WTC11 (cell line): ENCODE measurements around the gene PACS1. TPM values are rescaled to one million over a fixed set of nuclear protein-coding genes. Genes with fewer than 3 reads are reported as not detected.

ENCODE experiments used
- ATAC-seq: fragments of 200-7000 bp; cut with Tn5 transposase; 2 replicates; pipeline ENCODE4 v1.10.0; 2021; ENCODE audit warnings: mild to moderate bottlenecking, moderate library complexity
- CTCF ChIA-PET: fragments of 300-600 bp; sonication (Branson Sonifier 250); formaldehyde crosslinking; loops from one replicate; lab custom pipeline; 2021; ENCODE audit warnings: antibody characterized with exemption; lab: Charles Lee
- POLR2A ChIA-PET: fragments of 350-600 bp; sonication (Branson Sonifier 250); formaldehyde crosslinking; loops from one replicate; lab custom pipeline; 2021; ENCODE audit warnings: antibody characterized with exemption; lab: Charles Lee
- DNase-seq: peaks from one replicate; pipeline ENCODE4 v3.0.0; 2021; ENCODE audit warnings: low spot score
- H3K27ac Mint-ChIP-seq: 2 replicates; pipeline ENCODE4 v1.8.0; 2021; ENCODE audit warnings: mixed read lengths
- H3K27me3 Mint-ChIP-seq: 2 replicates; pipeline ENCODE4 v1.8.0; 2021; ENCODE audit warnings: low read depth, mild to moderate bottlenecking, moderate library complexity, mixed read lengths
- H3K36me3 Mint-ChIP-seq: 2 replicates; pipeline ENCODE4 v1.8.0; 2021; ENCODE audit warnings: mixed read lengths
- H3K4me1 Mint-ChIP-seq: 2 replicates; pipeline ENCODE4 v1.8.0; 2022; ENCODE audit warnings: mixed read lengths
- H3K4me3 Mint-ChIP-seq: 2 replicates; pipeline ENCODE4 v1.8.0; 2021; ENCODE audit warnings: mild to moderate bottlenecking, moderate library complexity, mixed read lengths
- H3K9me3 Mint-ChIP-seq: 2 replicates; pipeline ENCODE4 v1.8.0; 2021; ENCODE audit warnings: mixed read lengths
- CTCF ChIP-seq: fragments of 200-600 bp; IDR thresholded peaks from 2 replicates; pipeline ENCODE4 v1.8.0; 2022; ENCODE audit warnings: antibody characterized with exemption
- E2F1 ChIP-seq: sonication (generic); formaldehyde crosslinking; IDR thresholded peaks from 2 replicates; pipeline ENCODE4 v1.8.0; 2022; ENCODE audit warnings: mild to moderate bottlenecking, missing genetic modification reagents
- E2F5 ChIP-seq: sonication (generic); formaldehyde crosslinking; IDR thresholded peaks from 2 replicates; pipeline ENCODE4 v1.8.1; 2022; ENCODE audit warnings: mild to moderate bottlenecking, moderate library complexity, missing genetic modification reagents
- EMX1 ChIP-seq: fragments of 250-450 bp; sonication (Bioruptor Pico); IDR thresholded peaks from 2 replicates; pipeline ENCODE4 v1.8.0; 2021; ENCODE audit warnings: mild to moderate bottlenecking
- FOXJ3 ChIP-seq: sonication (generic); formaldehyde crosslinking; IDR thresholded peaks from 2 replicates; pipeline ENCODE4 v1.9.0; 2021; ENCODE audit warnings: missing genetic modification reagents, mild to moderate bottlenecking, borderline replicate concordance
- GABPB1 ChIP-seq: sonication (generic); formaldehyde crosslinking; IDR thresholded peaks from 2 replicates; pipeline ENCODE4 v1.8.1; 2023; ENCODE audit warnings: mild to moderate bottlenecking, missing genetic modification reagents
- IRF1 ChIP-seq: sonication (generic); formaldehyde crosslinking; IDR thresholded peaks from 2 replicates; pipeline ENCODE4 v1.8.0; 2023; ENCODE audit warnings: missing genetic modification reagents
- MXD4 ChIP-seq: fragments of 250-450 bp; sonication (Bioruptor Pico); IDR thresholded peaks from 2 replicates; pipeline ENCODE4 v1.8.0; 2021; ENCODE audit warnings: mild to moderate bottlenecking, moderate library complexity, borderline replicate concordance
- NFE2L1 ChIP-seq: sonication (generic); formaldehyde crosslinking; IDR thresholded peaks from 2 replicates; pipeline ENCODE4 v1.8.1; 2023; ENCODE audit warnings: missing genetic modification reagents
- NFYB ChIP-seq: sonication (generic); formaldehyde crosslinking; conservative IDR thresholded peaks from 2 replicates; pipeline ENCODE4 v1.8.0; 2022; ENCODE audit warnings: low read depth, missing genetic modification reagents
- PREB ChIP-seq: sonication (generic); formaldehyde crosslinking; IDR thresholded peaks from 2 replicates; pipeline ENCODE4 v1.8.1; 2022; ENCODE audit warnings: mild to moderate bottlenecking, missing genetic modification reagents, moderate library complexity, borderline replicate concordance
- RORB ChIP-seq: fragments of 250-450 bp; sonication (Bioruptor Pico); IDR thresholded peaks from 2 replicates; pipeline ENCODE4 v1.9.0; 2021; ENCODE audit warnings: mild to moderate bottlenecking
- SMAD3 ChIP-seq: sonication (generic); formaldehyde crosslinking; IDR thresholded peaks from 2 replicates; pipeline ENCODE4 v1.8.0; 2022; ENCODE audit warnings: missing genetic modification reagents, mild to moderate bottlenecking, borderline replicate concordance
- SP1 ChIP-seq: sonication (generic); formaldehyde crosslinking; conservative IDR thresholded peaks from 2 replicates; pipeline ENCODE4 v1.8.1; 2022; ENCODE audit warnings: missing genetic modification reagents
- TP53 ChIP-seq: sonication (generic); formaldehyde crosslinking; IDR thresholded peaks from 2 replicates; pipeline ENCODE4 v1.8.1; 2023; ENCODE audit warnings: mild to moderate bottlenecking, missing genetic modification reagents
- ZBTB43 ChIP-seq: sonication (generic); formaldehyde crosslinking; IDR thresholded peaks from 2 replicates; pipeline ENCODE4 v1.8.1; 2023; ENCODE audit warnings: mild to moderate bottlenecking, missing genetic modification reagents
- ZNF138 ChIP-seq: sonication (generic); formaldehyde crosslinking; conservative IDR thresholded peaks from 2 replicates; pipeline ENCODE4 v1.8.1; 2022; ENCODE audit warnings: mild to moderate bottlenecking, moderate library complexity, missing genetic modification reagents
- ZNF512 ChIP-seq: sonication (generic); formaldehyde crosslinking; IDR thresholded peaks from 2 replicates; pipeline ENCODE4 v1.8.1; 2022; ENCODE audit warnings: missing genetic modification reagents, borderline replicate concordance
- ZNF671 ChIP-seq: fragments of 250-450 bp; sonication (Bioruptor Pico); IDR thresholded peaks from 2 replicates; pipeline ENCODE4 v1.8.0; 2021; ENCODE audit warnings: mild to moderate bottlenecking
- total RNA-seq: library from RNA; stranded (reverse); gene quantifications from 3 replicates; pipeline ENCODE4 v1.2.3, GENCODE V29; 2021
- TF ChIP-seq, protein P1 (sequence below): sonication (generic); formaldehyde crosslinking; IDR thresholded peaks from 2 replicates; pipeline ENCODE4 v1.8.0; 2022; ENCODE audit warnings: mild to moderate bottlenecking, missing genetic modification reagents
- TF ChIP-seq, protein P2 (sequence below): fragments of 250-450 bp; sonication (Bioruptor Pico); conservative IDR thresholded peaks from 2 replicates; pipeline ENCODE4 v1.9.0; 2021; ENCODE audit warnings: mild to moderate bottlenecking

Gene PACS1
- total RNA-seq, 1 experiment from 2014 or later, result 34.8 TPM

- no peak for TF ChIP-seq SP1
- TF ChIP-seq TP53, result no peak
- no peak for TF ChIP-seq PREB
These were observed 194.3 kb downstream of the PACS1 start (continued) for GRCh38 chr11:66264383-66264782.

- no peak overlapping the region for H3K4me3 Mint-ChIP-seq
- ATAC-seq, result peak; percentile 5
- H3K27ac Mint-ChIP-seq, result peak overlapping the region; percentile 63
- TF ChIP-seq E2F5 (CRISPR knock-in tag) (no peak), CTCF (peak; percentile 84)
- TF ChIP-seq, all 79 proteins: peak for 1
- Mint-ChIP-seq H3K9me3 (no peaks in the 10 kb centered on the region), H3K27me3 (no peaks in the 10 kb centered on the region; the same call in 1 of the 2 replicates), H3K4me1 (peaks cover 12% of the 10 kb centered on the region), H3K36me3 (peaks cover 30% of the 10 kb centered on the region)
- DNase-seq, result peak; percentile 90
- ChIA-PET POLR2A (interaction anchor here (0.6 kb wide), 1 partner anchor 35 kb away, joined by 3 read pairs; no protein-coding TSS in a partner anchor), CTCF (interaction anchor here (0.5 to 1.8 kb wide), 14 partner anchors 11 to 94 kb away, joined by 3 to 13 read pairs (median 4); partner anchors contain the start of genes RIN1 and YIF1A)
These were observed 194.8 kb downstream of the PACS1 start for GRCh38 chr11:66264914-66265313.

DNA sequence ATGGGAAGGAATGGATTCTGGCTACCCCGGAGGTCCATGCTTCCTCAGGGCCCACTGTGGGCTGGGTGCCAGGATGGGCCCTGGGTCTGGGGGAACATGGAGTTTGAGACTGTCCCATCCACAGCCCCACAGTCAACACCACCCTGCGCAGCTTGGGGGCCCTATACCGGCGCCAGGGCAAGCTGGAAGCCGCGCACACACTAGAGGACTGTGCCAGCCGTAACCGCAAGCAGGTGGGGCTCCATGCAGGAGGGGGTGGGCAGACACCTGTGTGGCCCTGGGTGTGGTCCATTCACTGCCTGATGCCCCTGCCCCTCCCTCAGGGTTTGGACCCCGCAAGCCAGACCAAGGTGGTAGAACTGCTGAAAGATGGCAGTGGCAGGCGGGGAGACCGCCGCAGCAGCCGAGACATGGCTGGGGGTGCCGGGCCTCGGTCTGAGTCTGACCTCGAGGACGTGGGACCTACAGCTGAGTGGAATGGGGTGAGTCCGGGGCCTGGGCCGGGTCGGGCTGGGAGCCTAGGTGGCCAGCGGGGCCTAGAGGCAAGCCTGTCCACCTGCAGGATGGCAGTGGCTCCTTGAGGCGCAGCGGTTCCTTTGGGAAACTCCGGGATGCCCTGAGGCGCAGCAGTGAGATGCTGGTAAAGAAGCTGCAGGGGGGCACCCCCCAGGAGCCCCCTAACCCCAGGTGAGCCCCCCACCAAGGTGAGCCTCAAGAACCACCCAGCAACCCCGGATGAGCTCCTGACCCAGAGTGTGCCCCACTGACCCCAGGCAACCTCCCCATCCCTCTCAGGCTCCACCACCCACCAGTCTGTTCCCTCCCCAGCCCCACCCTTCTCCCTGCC lies 195.7 kb downstream of the PACS1 start:
- Mint-ChIP-seq H3K36me3 (peaks cover 29% of the 10 kb centered on the region; the same call in 1 of the 2 replicates), H3K27ac (no peak overlapping the region), H3K4me3 (no peak overlapping the region), H3K4me1 (peaks cover 12% of the 10 kb centered on the region), H3K27me3 (no peaks in the 10 kb centered on the region; the same call in 1 of the 2 replicates), H3K9me3 (no peaks in the 10 kb centered on the region)
- ChIA-PET POLR2A (interaction anchor here (0.6 kb wide), 1 partner anchor 43 kb away, joined by 4 read pairs; no protein-coding TSS in a partner anchor), CTCF (interaction anchor here (0.7 to 4.0 kb wide), 15 partner anchors 12 to 70 kb away, joined by 3 to 33 read pairs (median 5); partner anchors contain the start of genes RIN1 and YIF1A)
- no peak for DNase-seq
- ATAC-seq, result no peak
- TF ChIP-seq ZBTB43 (CRISPR knock-in tag), result no peak
- TF ChIP-seq NFE2L1, result no peak
- TF ChIP-seq RORB, result no peak
- TF ChIP-seq EMX1, result no peak
- no peak for TF ChIP-seq NFYB (CRISPR knock-in tag)
- no peak for TF ChIP-seq FOXJ3 (CRISPR knock-in tag)
- TF ChIP-seq ZNF512, result no peak
- TF ChIP-seq GABPB1, result no peak
- TF ChIP-seq IRF1 (CRISPR knock-in tag), result no peak
- no peak for TF ChIP-seq ZNF138 (CRISPR knock-in tag)
- TF ChIP-seq, protein P1, sequence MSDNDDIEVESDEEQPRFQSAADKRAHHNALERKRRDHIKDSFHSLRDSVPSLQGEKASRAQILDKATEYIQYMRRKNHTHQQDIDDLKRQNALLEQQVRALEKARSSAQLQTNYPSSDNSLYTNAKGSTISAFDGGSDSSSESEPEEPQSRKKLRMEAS (CRISPR knock-in tag), result no peak
- TF ChIP-seq E2F1, result no peak
- TF ChIP-seq SMAD3 (CRISPR knock-in tag), result no peak
- TF ChIP-seq ZNF671 (CRISPR knock-in tag), result no peak
- TF ChIP-seq, protein P2, sequence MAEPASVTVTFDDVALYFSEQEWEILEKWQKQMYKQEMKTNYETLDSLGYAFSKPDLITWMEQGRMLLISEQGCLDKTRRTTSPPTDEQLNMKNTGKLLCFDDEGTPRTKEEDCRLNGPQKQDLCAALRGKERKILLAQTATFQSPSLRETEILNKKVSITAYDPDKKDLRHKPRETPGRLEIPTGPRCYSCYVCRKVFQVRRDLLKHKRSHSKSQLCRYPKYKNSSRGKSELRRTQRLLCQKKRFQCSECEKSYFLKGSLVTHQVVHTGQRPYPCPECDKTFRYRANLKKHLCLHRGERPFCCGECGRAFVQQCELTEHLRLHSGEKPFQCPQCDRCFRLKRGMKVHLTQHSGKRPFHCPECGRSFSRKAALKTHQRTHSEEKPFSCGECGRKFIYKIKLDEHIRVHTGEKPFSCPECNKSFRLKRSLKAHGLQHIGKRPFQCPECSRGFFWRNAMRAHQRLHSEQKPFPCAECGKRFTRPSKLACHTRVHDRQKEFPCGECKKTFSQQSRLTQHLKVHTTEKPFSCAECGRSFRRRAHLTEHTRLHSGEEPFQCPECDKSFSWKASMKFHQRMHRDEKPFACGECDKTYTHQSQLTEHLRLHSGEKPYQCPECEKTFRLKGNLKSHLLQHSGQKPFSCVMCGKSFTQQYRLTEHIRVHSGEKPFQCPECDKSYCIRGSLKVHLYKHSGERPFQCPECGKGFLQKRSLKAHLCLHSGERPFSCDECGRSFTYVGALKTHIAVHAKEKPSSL (CRISPR knock-in tag), result no peak
- TF ChIP-seq MXD4, result no peak
